Heart left ventricle (tissue), 16 donors: Measurements from ENCODE around the gene DYSF. TPM values are rescaled to one million over a fixed set of nuclear protein-coding genes. Genes with fewer than 3 reads are reported as not detected.

Experiments
- ATAC-seq, 4 donors: fragments of 200-7000 bp; cut with Tn5 transposase; one replicate each; pipeline ENCODE4 v1.9.1; 2020 to 2022; ENCODE audit warnings: moderate library complexity in 4 of 4, mild to moderate bottlenecking in 3 of 4, moderate number of reproducible peaks in 1 of 4
- DNase-seq, 5 donors: peaks; one replicate each; pipeline ENCODE4 v3.0.0-alpha.2; 2020
- H3K27ac ChIP-seq, 12 donors: fragments of 200-600 bp; sonication (generic) in 4 of 12; one replicate each; pipeline versions ENCODE4 v1.5.0 to v1.8.0; 2016 to 2022; ENCODE audit warnings: mild to moderate bottlenecking in 2 of 12
- H3K27me3 ChIP-seq, 9 donors: fragments of 200-600 bp; sonication (generic) in 2 of 9; one replicate each; pipeline versions ENCODE4 v1.5.1 to v1.8.0; 2016 to 2022; ENCODE audit warnings: mild to moderate bottlenecking in 3 of 9
- H3K36me3 ChIP-seq, 9 donors: fragments of 200-600 bp; sonication (generic) in 2 of 9; one replicate each; pipeline versions ENCODE4 v1.5.0 to v1.8.0; 2018 to 2022; ENCODE audit warnings: mild to moderate bottlenecking in 2 of 9
- H3K4me1 ChIP-seq, 12 donors: fragments of 200-600 bp; sonication (generic) in 4 of 12; one replicate each; pipeline versions ENCODE4 v1.5.0 to v1.8.0; 2016 to 2022; ENCODE audit warnings: mild to moderate bottlenecking in 3 of 12
- H3K4me3 ChIP-seq, 12 donors: fragments of 200-600 bp; sonication (generic) in 4 of 12; one replicate each; pipeline versions ENCODE4 v1.5.0 to v1.8.0; 2017 to 2022; ENCODE audit warnings: mild to moderate bottlenecking in 9 of 12, moderate library complexity in 4 of 12
- H3K9me3 ChIP-seq, 12 donors: fragments of 200-600 bp; sonication (generic) in 4 of 12; one replicate each; pipeline versions ENCODE4 v1.5.0 to v1.8.0; 2016 to 2022; ENCODE audit warnings: mild to moderate bottlenecking in 1 of 12
- POLR2A ChIP-seq, 2 donors: fragments of 450-650 bp; IDR thresholded peaks; one replicate each; pipeline ENCODE4 v1.6.1; 2017; ENCODE audit warnings: antibody characterized with exemption in 2 of 2, mild to moderate bottlenecking in 2 of 2, moderate library complexity in 2 of 2
- WGBS, 4 donors: extraction: QIAGEN DNeasy Blood & Tissue Kit in 2 of 4; methylation state at CpG; one replicate each; pipeline versions ENCODE4 v1.1.5 to v1.1.7; 2013 to 2018; 5-methylcytosine and 5-hydroxymethylcytosine counted together
- intact Hi-C, 10 donors: fragments of 100-400 bp; cut with DNase I; formaldehyde crosslinking; loops; one replicate each; pipeline versions ENCODE4 v1.11.1 to v1.14.2; 2022
- polyA plus RNA-seq, 2 donors: library from polyadenylated mRNA; stranded (reverse); fragments of 200-250 nt; gene quantifications; one replicate each; pipeline ENCODE4 v1.2.3, GENCODE V29; 2013
- total RNA-seq, 9 donors: library from RNA; depleted of rRNA in 2 of 9; stranded (reverse); fragments of >200 nt in 2 of 9; fragmentation: NEBNext Ultra II Directional in 3 of 9; extraction: Animal tissue kit (Norgen Biotek cat#: 25700) in 3 of 9; gene quantifications; one replicate each; pipeline versions ENCODE4 v1.1.0 to v1.2.4, GENCODE V29; 2016 to 2023
- TF ChIP-seq, protein P1 (sequence below), 12 donors: fragments of 200-600 bp; sonication (generic) in 4 of 12; IDR thresholded peaks; one replicate each; pipeline versions ENCODE4 v1.5.0 to v1.8.0; 2018 to 2022; ENCODE audit warnings: antibody characterized with exemption in 12 of 12, mild to moderate bottlenecking in 5 of 12
- donor health status: ischemic (EF 13 %, LVEDD 7.1; RV severe dilation, severe dysfunction).
- donor health status: healthy with polysubstance abuse.
- donor health status: DM: no; HTN: yes; CAD: no.
- donor health status: DM: no; HTN: no; CAD: no.
- donor health status: ischemic (EF 25% LVEDD 6.9; RV normal size, moderate dysfunction).
- donor health status: ischemic (EF 25% LVEDD 5.7; RV mildly dilated, moderate dysfunction).
- donor health status: healthy.
- donor health status: DM: yes; HTN: yes; CAD: no.
- donor health status: ischemic (EF 35%, LVEDD 5.7; RV mildly dilated, moderate dysfunction).
- donor health status: nonischemic (EF 11% LVEDD 7.7; RV severe dilation, severe dysfunction).
- donor health status: DM: yes; HTN: yes; CAD: no.
- donor health status: PGD.
- donor health status: ischemic (EF 29% LVEDD 5.4; RV normal size, mild dysfunction).
- donor health status: nonischemic (EF 23%, LVEDD 6.1; RV moderate dilation, normal function).

The DYSF gene
- total and polyA plus RNA-seq, 11 donors, result 25.5 to 99.9 (median 78.6) TPM

DNA sequence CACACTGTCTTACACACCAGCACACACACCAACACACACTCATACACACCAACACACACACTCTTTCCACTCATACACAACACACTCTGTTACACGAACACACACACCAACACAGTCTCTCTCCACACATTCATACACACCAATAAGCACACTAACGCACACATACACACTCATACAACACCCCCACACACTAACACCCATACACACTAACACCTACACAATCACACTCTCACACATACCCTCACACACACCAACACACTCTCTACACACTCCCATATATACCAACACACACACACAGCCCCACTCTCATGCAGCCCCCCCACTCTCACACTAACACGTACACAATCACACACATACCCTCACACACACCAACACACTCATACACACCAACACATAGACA lies 123.8 kb downstream of the DYSF start:
- DNase-seq (no peak), ATAC-seq (no peak)
- TF ChIP-seq, protein P1, sequence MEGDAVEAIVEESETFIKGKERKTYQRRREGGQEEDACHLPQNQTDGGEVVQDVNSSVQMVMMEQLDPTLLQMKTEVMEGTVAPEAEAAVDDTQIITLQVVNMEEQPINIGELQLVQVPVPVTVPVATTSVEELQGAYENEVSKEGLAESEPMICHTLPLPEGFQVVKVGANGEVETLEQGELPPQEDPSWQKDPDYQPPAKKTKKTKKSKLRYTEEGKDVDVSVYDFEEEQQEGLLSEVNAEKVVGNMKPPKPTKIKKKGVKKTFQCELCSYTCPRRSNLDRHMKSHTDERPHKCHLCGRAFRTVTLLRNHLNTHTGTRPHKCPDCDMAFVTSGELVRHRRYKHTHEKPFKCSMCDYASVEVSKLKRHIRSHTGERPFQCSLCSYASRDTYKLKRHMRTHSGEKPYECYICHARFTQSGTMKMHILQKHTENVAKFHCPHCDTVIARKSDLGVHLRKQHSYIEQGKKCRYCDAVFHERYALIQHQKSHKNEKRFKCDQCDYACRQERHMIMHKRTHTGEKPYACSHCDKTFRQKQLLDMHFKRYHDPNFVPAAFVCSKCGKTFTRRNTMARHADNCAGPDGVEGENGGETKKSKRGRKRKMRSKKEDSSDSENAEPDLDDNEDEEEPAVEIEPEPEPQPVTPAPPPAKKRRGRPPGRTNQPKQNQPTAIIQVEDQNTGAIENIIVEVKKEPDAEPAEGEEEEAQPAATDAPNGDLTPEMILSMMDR (IDR thresholded peaks at IDR 0.05), result no peak
- TF ChIP-seq POLR2A (IDR thresholded peaks at IDR 0.05), result no peak
- 95 to 99% (median 96%) methylated on average over 3 of the region's 3 CpGs for WGBS, 4 donors
- H3K36me3 ChIP-seq, result peaks cover 0 to 38% (median 9%) of the 10 kb centered on the region in 9 donors
- no peaks in the 10 kb centered on the region for H3K9me3 ChIP-seq
- peaks cover 0 to 21% (median 8%) of the 10 kb centered on the region in 12 donors for H3K4me1 ChIP-seq
- no peaks in the 10 kb centered on the region for H3K27me3 ChIP-seq
- H3K27ac ChIP-seq, result no peak overlapping the region
- no peak overlapping the region for H3K4me3 ChIP-seq
- intact Hi-C loops, result no loop called here

DNA sequence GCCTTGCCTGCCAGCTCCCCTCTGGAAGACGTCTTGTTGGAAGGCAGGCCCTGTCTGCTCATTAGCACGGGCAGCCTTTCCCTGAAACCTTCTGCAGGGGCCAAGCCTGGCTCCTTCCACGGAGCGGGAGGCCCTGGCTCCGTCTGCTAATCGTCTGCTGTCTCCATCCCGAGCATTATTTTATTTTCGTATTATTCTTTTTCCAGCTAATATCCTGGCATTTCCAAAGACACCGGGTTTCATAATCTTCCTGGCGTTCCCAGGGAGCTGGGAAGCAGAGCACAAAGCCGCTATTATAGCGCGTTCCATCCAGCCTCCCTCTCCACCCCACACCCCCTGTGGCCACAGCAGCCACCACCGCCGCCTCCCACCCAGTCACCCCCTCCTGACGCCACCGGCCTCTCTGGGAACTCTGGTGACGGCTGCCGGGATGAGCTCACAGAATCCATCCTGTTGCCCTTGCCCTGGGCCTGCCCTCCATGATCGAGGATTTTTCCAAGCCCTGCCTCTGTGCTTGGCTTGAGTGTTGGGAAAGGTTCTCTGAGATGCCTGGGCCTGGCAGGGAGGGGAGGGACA lies 125.5 kb downstream of the DYSF start:
- peak overlapping the region in 9 of 12 donors; percentile 8 to 70 (median 65) for H3K27ac ChIP-seq
- DNase-seq (peak in 4 of 5 donors; percentile 46 to 78 (median 64)), ATAC-seq (peak in 3 of 4 donors; percentile 57 to 81 (median 75))
- TF ChIP-seq, protein P1 (IDR thresholded peaks at IDR 0.05), result no peak
- no peak for TF ChIP-seq POLR2A (IDR thresholded peaks at IDR 0.05)
- WGBS, 4 donors, result 65 to 81% (median 69%) methylated on average over 20 of the region's 20 CpGs
- H3K27me3 ChIP-seq, result no peaks in the 10 kb centered on the region
- intact Hi-C loops, result no loop called here
- H3K4me3 ChIP-seq, result peak overlapping the region in 4 of 12 donors; percentile 14 to 34 (median 22)
- peaks cover 0 to 21% (median 8%) of the 10 kb centered on the region in 12 donors for H3K4me1 ChIP-seq
- no peaks in the 10 kb centered on the region for H3K9me3 ChIP-seq
- H3K36me3 ChIP-seq, result peaks cover 0 to 22% (median 3%) of the 10 kb centered on the region in 9 donors

DNA sequence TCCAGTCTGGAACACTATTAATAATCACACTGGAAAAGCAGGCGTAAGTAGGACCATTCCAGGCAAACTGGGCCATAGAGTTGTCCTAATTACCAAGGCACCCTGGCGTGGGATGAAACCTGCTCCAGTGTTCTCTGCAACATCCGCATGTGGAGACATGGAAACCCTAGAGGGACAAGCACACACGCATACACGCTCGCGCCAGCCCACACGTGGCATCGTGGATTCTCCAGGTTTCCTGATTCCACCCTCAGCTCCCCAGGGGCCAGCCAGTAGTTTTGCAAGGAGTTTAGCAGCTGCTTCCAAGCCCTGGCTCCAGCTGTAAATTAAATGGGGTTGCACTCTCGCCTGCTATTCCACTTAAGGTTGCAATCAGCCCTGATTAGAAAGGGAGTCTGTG lies 127.7 kb downstream of the DYSF start:
- H3K9me3 ChIP-seq, result no peaks in the 10 kb centered on the region
- ATAC-seq (peak in 3 of 4 donors; percentile 14 to 41 (median 39)), DNase-seq (peak in 4 of 5 donors; percentile 32 to 86 (median 56))
- WGBS, 4 donors, result 50 to 74% (median 61%) methylated on average over 10 of the region's 10 CpGs
- H3K27me3 ChIP-seq, result no peaks in the 10 kb centered on the region
- intact Hi-C loops, result no loop called here
- H3K4me3 ChIP-seq, result no peak overlapping the region
- TF ChIP-seq POLR2A (IDR thresholded peaks at IDR 0.05), result no peak
- TF ChIP-seq, protein P1 (IDR thresholded peaks at IDR 0.05), result no peak
- H3K4me1 ChIP-seq, result peaks cover 0 to 17% (median 8%) of the 10 kb centered on the region in 12 donors
- H3K27ac ChIP-seq, result no peak overlapping the region
- peaks cover 0 to 27% (median 4%) of the 10 kb centered on the region in 9 donors for H3K36me3 ChIP-seq

DNA sequence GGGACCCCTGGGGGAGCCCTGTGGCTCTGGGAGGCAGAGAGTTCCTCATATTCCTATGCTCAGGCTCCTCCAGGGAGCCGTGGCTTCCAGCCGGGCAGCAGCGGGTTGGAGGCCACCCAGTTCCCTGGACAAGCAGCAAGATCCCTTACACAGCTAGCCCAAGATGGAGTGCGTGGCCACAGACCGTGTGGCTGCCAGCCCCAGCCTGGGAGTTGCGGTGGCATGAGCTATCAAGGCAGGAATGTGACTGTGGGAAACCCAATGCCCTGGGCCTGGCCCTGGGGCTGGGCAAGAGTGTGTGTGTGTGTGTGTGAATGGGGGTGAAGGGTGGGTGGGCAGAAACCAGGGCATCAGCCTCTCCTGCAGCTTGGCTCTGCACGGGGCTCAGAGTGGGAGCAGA lies 130.5 kb downstream of the DYSF start:
- Histone ChIP-seq H3K36me3 (peaks cover 0 to 27% (median 4%) of the 10 kb centered on the region in 9 donors), H3K9me3 (no peaks in the 10 kb centered on the region), H3K4me1 (peaks cover 0 to 13% (median 8%) of the 10 kb centered on the region in 12 donors), H3K27ac (no peak overlapping the region), H3K27me3 (no peaks in the 10 kb centered on the region), H3K4me3 (no peak overlapping the region)
- ATAC-seq, result no peak
- no peak for DNase-seq
- TF ChIP-seq POLR2A (IDR thresholded peaks at IDR 0.05), result no peak
- TF ChIP-seq, protein P1 (IDR thresholded peaks at IDR 0.05), result no peak
- WGBS, 4 donors, result 88 to 96% (median 93%) methylated on average over 7 of the region's 7 CpGs
- intact Hi-C loops, result no loop called here
